ENCODE measurements around the gene PLD6.

The PLD6 gene

DNA sequence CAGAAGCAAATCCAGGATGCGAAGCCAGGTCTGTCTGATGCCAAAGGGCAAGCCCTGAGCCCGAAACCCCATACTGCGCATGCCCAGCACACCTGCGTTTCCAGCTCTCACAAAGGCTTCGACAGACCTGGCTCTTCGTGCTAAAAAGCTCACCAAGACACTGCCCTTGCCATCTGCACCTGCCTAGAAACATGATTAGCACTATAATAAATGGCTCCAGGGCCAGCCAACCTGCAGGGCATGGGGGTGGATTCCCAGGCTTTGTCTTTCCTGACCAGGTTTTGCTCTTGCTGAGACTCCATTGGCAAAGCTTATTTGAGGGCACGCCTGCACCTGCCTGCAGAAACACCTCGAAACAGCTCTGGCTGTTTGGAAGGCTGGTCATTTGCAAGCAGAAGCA, 14.4 kb upstream of the PLD6 start:
- H3K79me2 ChIP-seq (ENCODE audit: control insufficient read depth, low read length): no peaks in the 10 kb centered on the region
- H4K20me1 ChIP-seq (ENCODE audit: control insufficient read depth, insufficient read depth, low read depth, low read length): no peaks in the 10 kb centered on the region
- H3K4me2 ChIP-seq (ENCODE audit: low read length): no peak overlapping the region
- H3K9me2 ChIP-seq (replicated peaks; ENCODE audit: control insufficient read depth, low read length): no peaks in the 10 kb centered on the region
- H3K4me3 ChIP-seq (ENCODE audit: low read length): no peak overlapping the region
- H3K27ac ChIP-seq (ENCODE audit: low read depth, low read length): no peak overlapping the region
- no peaks in the 10 kb centered on the region for H3K4me1 ChIP-seq (ENCODE audit: control insufficient read depth, low read length)
- H3K36me3 ChIP-seq (ENCODE audit: control insufficient read depth, low read length): peaks cover 29% of the 10 kb centered on the region
- no peaks in the 10 kb centered on the region for H3F3A ChIP-seq (ENCODE audit: control insufficient read depth, insufficient read depth)
- H3K27me3 ChIP-seq (ENCODE audit: control insufficient read depth, low read length): no peaks in the 10 kb centered on the region
- H3K9me3 ChIP-seq (ENCODE audit: control insufficient read depth, insufficient read depth, low read length): no peaks in the 10 kb centered on the region
- no peak for TF ChIP-seq EZH2phosphoT487 (IDR thresholded peaks at IDR 0.05; ENCODE audit: borderline replicate concordance, low read length)
- TF ChIP-seq, protein P1, sequence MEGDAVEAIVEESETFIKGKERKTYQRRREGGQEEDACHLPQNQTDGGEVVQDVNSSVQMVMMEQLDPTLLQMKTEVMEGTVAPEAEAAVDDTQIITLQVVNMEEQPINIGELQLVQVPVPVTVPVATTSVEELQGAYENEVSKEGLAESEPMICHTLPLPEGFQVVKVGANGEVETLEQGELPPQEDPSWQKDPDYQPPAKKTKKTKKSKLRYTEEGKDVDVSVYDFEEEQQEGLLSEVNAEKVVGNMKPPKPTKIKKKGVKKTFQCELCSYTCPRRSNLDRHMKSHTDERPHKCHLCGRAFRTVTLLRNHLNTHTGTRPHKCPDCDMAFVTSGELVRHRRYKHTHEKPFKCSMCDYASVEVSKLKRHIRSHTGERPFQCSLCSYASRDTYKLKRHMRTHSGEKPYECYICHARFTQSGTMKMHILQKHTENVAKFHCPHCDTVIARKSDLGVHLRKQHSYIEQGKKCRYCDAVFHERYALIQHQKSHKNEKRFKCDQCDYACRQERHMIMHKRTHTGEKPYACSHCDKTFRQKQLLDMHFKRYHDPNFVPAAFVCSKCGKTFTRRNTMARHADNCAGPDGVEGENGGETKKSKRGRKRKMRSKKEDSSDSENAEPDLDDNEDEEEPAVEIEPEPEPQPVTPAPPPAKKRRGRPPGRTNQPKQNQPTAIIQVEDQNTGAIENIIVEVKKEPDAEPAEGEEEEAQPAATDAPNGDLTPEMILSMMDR (IDR thresholded peaks at IDR 0.05; ENCODE audit: low read depth, low read length, poor library complexity, severe bottlenecking): no peak

DNA sequence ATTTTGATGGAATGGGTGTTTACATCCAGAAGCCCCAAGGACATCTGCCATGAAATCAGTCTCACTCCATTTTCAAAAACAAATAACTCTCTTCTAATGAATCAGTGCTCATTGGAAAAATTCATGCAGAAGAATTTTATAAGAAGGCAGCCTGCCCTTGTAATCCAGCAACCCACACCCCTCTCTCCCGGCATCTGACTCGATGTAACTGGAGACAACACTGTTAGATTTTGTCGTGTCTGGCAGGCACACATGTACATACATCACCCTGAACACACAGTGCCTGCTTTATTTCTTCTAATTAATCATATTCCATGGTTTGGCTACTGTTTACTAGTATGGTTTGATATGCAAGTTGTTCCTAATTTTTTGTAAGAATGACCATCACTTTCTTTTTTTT, 11.9 kb upstream of the PLD6 start:
- TF ChIP-seq, protein P1 (IDR thresholded peaks at IDR 0.05; ENCODE audit: low read depth, low read length, poor library complexity, severe bottlenecking): no peak
- TF ChIP-seq EZH2phosphoT487 (IDR thresholded peaks at IDR 0.05; ENCODE audit: borderline replicate concordance, low read length): no peak
- no peaks in the 10 kb centered on the region for H3K9me3 ChIP-seq (ENCODE audit: control insufficient read depth, insufficient read depth, low read length)
- no peak overlapping the region for H3K4me3 ChIP-seq (ENCODE audit: low read length)
- no peaks in the 10 kb centered on the region for H3K9me2 ChIP-seq (replicated peaks; ENCODE audit: control insufficient read depth, low read length)
- H4K20me1 ChIP-seq (ENCODE audit: control insufficient read depth, insufficient read depth, low read depth, low read length): no peaks in the 10 kb centered on the region
- H3K4me2 ChIP-seq (ENCODE audit: low read length): no peak overlapping the region
- H3K4me1 ChIP-seq (ENCODE audit: control insufficient read depth, low read length): no peaks in the 10 kb centered on the region
- no peak overlapping the region for H3K27ac ChIP-seq (ENCODE audit: low read depth, low read length)
- no peaks in the 10 kb centered on the region for H3F3A ChIP-seq (ENCODE audit: control insufficient read depth, insufficient read depth)
- H3K36me3 ChIP-seq (ENCODE audit: control insufficient read depth, low read length): peaks cover 9% of the 10 kb centered on the region; the same call in 1 of the 2 replicates
- no peaks in the 10 kb centered on the region for H3K27me3 ChIP-seq (ENCODE audit: control insufficient read depth, low read length)
- no peaks in the 10 kb centered on the region for H3K79me2 ChIP-seq (ENCODE audit: control insufficient read depth, low read length)

DNA sequence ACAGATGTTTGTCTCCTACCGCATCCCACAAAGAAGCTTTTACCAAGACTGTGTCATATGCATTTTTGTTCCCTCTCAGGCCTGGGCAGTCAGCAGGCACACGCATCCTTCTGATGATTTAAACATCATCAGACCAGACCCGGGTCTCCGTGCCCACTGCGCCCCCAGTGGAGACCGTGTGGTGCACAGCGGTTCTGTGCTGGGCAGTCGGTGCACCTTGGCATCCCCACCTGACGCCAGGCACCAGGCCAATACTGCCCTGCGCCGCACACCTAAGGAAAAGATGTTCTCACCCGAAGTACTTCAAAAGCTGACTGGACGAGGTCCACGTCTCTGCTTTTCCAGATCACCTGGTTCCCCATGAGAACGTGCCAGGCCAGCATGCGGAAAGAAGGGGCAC, 10.6 kb upstream of the PLD6 start:
- Histone ChIP-seq H3K79me2 (ENCODE audit: control insufficient read depth, low read length) (no peaks in the 10 kb centered on the region), H3K4me2 (ENCODE audit: low read length) (no peak overlapping the region), H3K4me1 (ENCODE audit: control insufficient read depth, low read length) (no peaks in the 10 kb centered on the region), H4K20me1 (ENCODE audit: control insufficient read depth, insufficient read depth, low read depth, low read length) (no peaks in the 10 kb centered on the region), H3K4me3 (ENCODE audit: low read length) (no peak overlapping the region), H3K36me3 (ENCODE audit: control insufficient read depth, low read length) (peaks cover 9% of the 10 kb centered on the region; the same call in 1 of the 2 replicates), H3K27me3 (ENCODE audit: control insufficient read depth, low read length) (no peaks in the 10 kb centered on the region), H3K9me3 (ENCODE audit: control insufficient read depth, insufficient read depth, low read length) (no peaks in the 10 kb centered on the region), H3K9me2 (replicated peaks; ENCODE audit: control insufficient read depth, low read length) (no peaks in the 10 kb centered on the region), H3F3A (ENCODE audit: control insufficient read depth, insufficient read depth) (no peaks in the 10 kb centered on the region), H3K27ac (ENCODE audit: low read depth, low read length) (no peak overlapping the region)
- no peak for TF ChIP-seq EZH2phosphoT487 (IDR thresholded peaks at IDR 0.05; ENCODE audit: borderline replicate concordance, low read length)
- TF ChIP-seq, protein P1 (IDR thresholded peaks at IDR 0.05; ENCODE audit: low read depth, low read length, poor library complexity, severe bottlenecking): peak; percentile 9

All from DOHH2 (cell line).